ENCODE data around the gene STOM.

Gene STOM

DNA sequence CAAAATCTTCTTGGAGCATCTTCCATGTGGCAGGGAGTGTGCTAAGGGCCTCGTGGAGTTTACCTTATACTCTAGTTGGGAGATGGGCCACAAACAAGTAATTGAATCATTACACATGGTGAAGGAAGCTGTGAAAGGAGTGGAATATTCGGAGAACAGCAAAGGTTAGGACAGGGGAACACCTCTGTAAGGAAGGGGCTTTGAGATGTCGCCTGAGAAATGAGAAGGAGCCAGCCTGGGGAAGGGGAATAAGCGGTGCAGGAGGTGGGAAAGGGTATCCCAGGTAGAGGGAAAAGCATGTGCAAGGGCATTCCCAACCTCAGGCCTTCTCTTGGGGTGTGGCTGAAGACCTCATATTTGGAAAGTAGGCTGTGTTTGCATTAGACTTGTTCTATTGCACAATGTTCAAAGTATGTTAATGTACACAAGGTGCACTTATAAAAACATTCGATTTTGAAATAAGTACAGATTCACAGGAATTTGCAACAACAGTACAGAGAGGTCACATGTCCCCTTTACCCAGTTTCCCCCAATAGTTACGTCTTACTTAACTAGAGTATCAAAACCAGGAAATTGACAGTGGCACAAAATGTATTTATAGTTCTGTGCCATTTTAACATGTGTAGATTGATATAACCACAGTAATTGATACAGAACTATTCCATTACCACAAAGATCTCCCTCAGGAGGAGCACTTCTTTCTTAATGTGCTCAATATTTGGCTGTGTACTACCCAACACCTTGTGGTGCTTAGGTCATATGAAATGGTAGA lies 2.4 kb upstream of the STOM start:
- Histone ChIP-seq H3K4me2 (peak overlapping the region; percentile 58), H3K27ac (no peak overlapping the region), H3K9me3 (peaks cover 16% of the 10 kb centered on the region), H3K9ac (no peak overlapping the region), H3K36me3 (no peaks in the 10 kb centered on the region), H3K4me1 (peaks cover 26% of the 10 kb centered on the region), H4K20me1 (no peaks in the 10 kb centered on the region), H3K27me3 (peaks cover 36% of the 10 kb centered on the region), H3K4me3 (no peak overlapping the region)
- no peak for TF ChIP-seq Cebpa-rat (IDR thresholded peaks at IDR 0.05)

DNA sequence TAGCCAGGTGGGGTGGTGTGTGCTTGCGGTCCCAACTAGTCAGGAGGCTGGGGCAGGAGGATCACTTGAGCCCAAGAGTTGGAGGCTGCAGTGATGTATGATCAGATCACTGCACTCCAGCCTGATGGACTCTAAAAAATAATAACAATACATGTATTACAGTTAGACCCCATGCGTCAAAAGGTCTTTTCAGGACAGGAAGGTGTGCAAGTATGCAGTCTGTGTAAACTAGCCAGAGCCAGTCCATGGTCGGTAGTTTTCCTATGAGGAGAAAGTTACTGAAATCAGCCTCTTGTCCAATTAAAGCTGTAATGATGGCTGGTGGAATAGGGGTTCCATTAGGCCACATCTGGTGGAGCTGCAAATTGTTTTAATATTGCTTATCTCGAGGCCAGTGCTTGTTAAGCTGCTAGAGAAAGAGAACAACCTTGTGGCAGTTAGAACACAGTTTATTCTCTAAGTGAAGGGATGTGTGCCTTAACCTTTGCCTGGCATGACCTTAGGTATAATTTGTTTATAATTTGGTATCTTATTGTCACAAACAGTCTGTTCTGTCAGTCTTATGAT lies 1.5 kb upstream of the STOM start:
- H3K9me3 ChIP-seq = peaks cover 16% of the 10 kb centered on the region
- H3K9ac ChIP-seq = no peak overlapping the region
- peaks cover 26% of the 10 kb centered on the region for H3K4me1 ChIP-seq
- no peak for TF ChIP-seq Cebpa-rat (IDR thresholded peaks at IDR 0.05)
- H3K27me3 ChIP-seq = peaks cover 36% of the 10 kb centered on the region
- H3K36me3 ChIP-seq = no peaks in the 10 kb centered on the region
- H3K4me2 ChIP-seq = no peak overlapping the region
- H3K4me3 ChIP-seq = no peak overlapping the region
- no peak overlapping the region for H3K27ac ChIP-seq
- H4K20me1 ChIP-seq = no peaks in the 10 kb centered on the region

DNA sequence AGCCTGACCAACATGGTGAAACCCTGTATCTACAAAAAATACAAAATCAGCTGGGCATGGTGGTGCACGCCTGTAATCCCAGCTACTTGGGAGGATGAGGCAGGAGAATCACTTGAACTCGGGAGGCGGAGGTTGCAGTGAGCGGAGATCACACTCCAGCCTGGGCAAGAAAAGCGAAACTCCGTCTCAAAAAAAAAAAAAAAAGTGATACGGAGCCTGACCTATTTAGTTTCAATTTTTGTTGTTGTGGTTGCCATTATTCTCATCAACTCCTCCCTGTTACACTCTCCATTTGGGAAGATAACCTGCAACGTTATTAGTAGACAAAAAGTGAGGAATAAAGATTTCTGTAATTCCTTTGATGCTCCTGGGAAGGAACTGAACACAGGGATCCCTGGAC lies 1.3 kb downstream of the STOM start:
- no peak for TF ChIP-seq Cebpa-rat (IDR thresholded peaks at IDR 0.05)
- Histone ChIP-seq H3K9me3 (peaks cover 16% of the 10 kb centered on the region), H3K4me2 (peak overlapping the region; percentile 88), H4K20me1 (no peaks in the 10 kb centered on the region), H3K27me3 (peaks cover 36% of the 10 kb centered on the region), H3K4me1 (peaks cover 26% of the 10 kb centered on the region), H3K9ac (no peak overlapping the region), H3K36me3 (no peaks in the 10 kb centered on the region), H3K4me3 (no peak overlapping the region), H3K27ac (no peak overlapping the region)

DNA sequence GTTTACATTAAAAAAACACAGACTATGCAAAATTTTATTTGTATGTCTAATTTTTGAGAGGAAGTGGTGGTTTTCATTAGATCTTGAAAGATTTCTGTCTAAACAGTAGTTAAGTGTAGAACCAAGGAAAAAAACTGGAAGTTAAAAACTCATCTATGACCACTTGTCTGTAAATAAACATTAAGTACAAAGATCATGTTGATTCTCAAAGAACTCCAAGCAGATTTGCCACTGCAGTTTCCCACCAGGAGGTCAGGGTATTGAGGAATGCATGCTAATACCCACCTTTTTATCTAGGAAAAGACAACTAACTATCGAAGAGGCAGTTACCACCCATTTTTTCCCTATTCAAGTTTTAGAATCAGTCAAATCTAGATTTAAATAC lies 1.9 kb downstream of the STOM start:
- Histone ChIP-seq H3K27ac (no peak overlapping the region), H3K4me2 (no peak overlapping the region), H3K4me1 (peaks cover 24% of the 10 kb centered on the region), H3K27me3 (peaks cover 36% of the 10 kb centered on the region), H3K4me3 (no peak overlapping the region), H4K20me1 (no peaks in the 10 kb centered on the region), H3K36me3 (no peaks in the 10 kb centered on the region), H3K9ac (no peak overlapping the region), H3K9me3 (peaks cover 16% of the 10 kb centered on the region)
- TF ChIP-seq Cebpa-rat (IDR thresholded peaks at IDR 0.05) = no peak

DNA sequence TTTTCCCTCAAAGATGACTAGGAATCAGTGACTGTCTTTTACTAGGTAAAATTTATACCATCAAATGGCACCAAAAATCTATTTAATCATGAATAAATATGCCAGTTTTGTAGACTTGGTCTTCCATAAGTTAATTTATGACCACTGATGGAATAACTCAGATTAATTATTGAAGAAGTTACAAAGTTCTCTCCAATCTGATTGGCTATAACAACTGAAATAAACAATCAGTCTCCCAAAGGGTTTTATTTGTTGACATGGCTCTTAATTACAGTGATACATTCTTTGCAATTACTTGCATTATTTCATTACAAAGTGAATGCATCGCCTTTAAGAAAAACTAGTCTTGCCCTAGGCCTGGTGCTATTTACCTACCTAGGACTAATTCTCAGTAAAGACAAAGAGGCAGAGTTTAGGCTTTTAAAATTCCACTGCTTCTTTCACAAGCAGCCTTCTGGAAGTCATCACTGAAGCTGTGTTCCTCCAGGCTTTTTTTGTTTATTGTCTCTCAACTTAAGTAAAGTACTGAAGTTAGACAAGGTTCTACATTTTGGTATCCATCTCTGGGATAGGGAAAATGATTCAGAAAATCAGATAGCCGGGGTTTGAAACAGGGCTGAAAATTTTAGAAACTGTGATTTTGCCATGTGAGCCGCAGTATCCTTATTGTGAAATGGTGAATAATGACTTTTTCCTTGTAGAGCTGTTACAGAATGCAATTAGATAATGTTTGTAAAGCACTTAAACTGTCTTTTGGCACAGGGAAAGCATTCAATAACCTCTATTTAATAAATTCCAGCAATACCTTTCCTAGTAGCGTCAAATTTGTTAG lies 2.5 kb downstream of the STOM start:
- H3K9me3 ChIP-seq = peaks cover 16% of the 10 kb centered on the region
- H3K27me3 ChIP-seq = peaks cover 36% of the 10 kb centered on the region
- H3K27ac ChIP-seq = no peak overlapping the region
- no peak for TF ChIP-seq Cebpa-rat (IDR thresholded peaks at IDR 0.05)
- H3K4me2 ChIP-seq = no peak overlapping the region
- H3K4me1 ChIP-seq = peaks cover 18% of the 10 kb centered on the region
- H3K4me3 ChIP-seq = no peak overlapping the region
- no peaks in the 10 kb centered on the region for H4K20me1 ChIP-seq
- H3K36me3 ChIP-seq = no peaks in the 10 kb centered on the region
- H3K9ac ChIP-seq = no peak overlapping the region

DNA sequence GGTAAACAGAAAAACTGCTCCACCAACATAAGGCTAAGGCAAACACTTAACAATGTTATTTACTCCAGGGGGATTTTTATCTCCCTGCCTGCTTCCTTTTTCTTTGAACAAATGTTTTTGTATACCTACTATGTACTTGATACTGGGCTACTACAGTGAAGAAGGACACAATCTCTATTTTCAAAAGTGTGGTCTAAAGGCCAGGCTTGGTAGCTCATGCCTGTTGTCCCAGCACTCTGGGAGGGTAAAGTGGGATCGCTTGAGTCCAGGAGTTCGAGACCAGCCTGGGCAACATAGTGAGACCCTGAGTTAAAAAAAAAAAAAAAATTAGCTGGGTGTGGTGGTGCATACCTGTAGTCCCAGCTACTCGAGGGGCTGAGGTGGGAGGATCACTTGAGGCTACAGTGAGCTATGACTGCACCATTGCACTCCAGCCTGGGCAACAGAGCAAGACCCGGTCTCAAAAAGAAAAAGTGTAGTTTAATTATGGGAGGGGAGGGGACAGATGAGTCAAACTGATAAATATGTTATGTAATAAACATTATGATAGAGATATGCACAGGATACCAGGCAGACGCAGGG lies 3.3 kb downstream of the STOM start:
- Histone ChIP-seq H3K4me1 (peaks cover 12% of the 10 kb centered on the region), H3K4me2 (no peak overlapping the region)

DNA sequence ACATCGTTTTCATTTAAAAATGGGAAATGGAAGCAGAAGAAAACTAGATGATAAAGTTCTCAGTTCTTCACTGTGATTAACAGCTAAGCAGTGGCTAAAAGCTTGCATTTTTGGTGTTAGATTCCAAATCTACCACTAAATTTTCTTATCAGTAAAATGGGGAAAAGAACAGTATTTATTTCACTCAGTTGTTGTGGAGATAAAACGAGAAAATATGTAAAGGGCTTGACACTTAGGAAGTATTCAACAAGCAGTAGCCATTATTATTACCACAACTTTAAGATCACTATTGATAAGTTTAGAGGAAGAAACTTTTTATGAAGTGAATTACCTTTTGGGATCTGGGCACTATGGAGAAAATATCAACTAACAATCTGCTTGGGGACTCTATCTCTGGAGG lies 4.5 kb downstream of the STOM start:
- no peak for TF ChIP-seq Cebpa-rat (IDR thresholded peaks at IDR 0.05)
- Histone ChIP-seq H3K9me3 (peaks cover 13% of the 10 kb centered on the region), H3K27me3 (peaks cover 30% of the 10 kb centered on the region), H3K4me3 (no peak overlapping the region), H3K27ac (no peak overlapping the region), H3K36me3 (no peaks in the 10 kb centered on the region), H3K9ac (no peak overlapping the region), H3K4me1 (peaks cover 17% of the 10 kb centered on the region), H3K4me2 (no peak overlapping the region), H4K20me1 (no peaks in the 10 kb centered on the region)

More for the DNA sequence above, 3.3 kb downstream of the STOM start:
- Histone ChIP-seq H3K36me3 (no peaks in the 10 kb centered on the region), H3K9ac (no peak overlapping the region), H3K4me3 (no peak overlapping the region), H3K9me3 (peaks cover 16% of the 10 kb centered on the region), H3K27ac (no peak overlapping the region), H3K27me3 (peaks cover 36% of the 10 kb centered on the region), H4K20me1 (no peaks in the 10 kb centered on the region)
- no peak for TF ChIP-seq Cebpa-rat (IDR thresholded peaks at IDR 0.05)

DNA sequence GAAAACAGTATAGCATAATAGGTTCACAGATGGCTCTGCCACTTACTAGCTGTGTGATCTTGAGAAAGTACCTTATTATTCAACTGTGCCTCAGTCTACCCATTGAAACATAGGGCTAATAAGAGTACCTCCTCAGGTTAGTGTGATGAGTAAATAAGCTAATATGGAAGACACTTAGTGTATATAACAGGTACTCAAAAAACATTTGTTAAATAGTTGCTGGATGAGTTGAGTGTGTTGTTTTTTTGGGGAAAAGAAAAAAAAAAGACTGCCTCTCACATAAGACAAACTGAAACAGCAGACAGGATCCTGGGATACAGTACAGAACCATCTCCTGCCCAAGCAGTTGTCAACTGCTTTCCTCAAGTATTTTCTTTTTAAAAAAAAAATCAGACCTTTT lies 5.2 kb downstream of the STOM start:
- Histone ChIP-seq H3K9ac (no peak overlapping the region), H3K4me2 (no peak overlapping the region), H3K36me3 (no peaks in the 10 kb centered on the region), H3K4me1 (peaks cover 11% of the 10 kb centered on the region), H4K20me1 (no peaks in the 10 kb centered on the region), H3K27ac (no peak overlapping the region), H3K9me3 (peaks cover 6% of the 10 kb centered on the region; the same call in 1 of the 2 replicates), H3K4me3 (no peak overlapping the region), H3K27me3 (peaks cover 23% of the 10 kb centered on the region)
- TF ChIP-seq Cebpa-rat (IDR thresholded peaks at IDR 0.05) = no peak

DNA sequence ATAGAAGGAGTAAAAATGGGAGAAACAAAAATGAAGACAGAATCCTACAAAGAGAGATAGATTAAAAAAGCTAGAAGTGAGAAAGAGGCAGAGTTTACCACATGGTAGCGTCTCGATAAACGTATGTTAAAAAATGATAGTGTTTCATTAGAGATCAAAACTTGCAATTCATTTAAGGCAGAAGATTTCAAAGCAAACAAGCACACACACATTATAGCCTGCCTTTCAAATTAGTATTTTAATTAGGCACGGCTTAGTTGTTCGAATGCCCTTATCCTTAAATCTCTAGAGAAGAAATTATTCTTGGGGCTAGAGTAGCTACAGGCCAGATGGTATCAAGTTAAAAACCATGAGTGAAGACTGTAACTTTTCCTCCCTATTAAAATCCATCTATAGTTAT lies 6.0 kb downstream of the STOM start:
- Histone ChIP-seq H3K27me3 (peaks cover 15% of the 10 kb centered on the region), H3K27ac (no peak overlapping the region), H3K9me3 (no peaks in the 10 kb centered on the region), H3K4me3 (no peak overlapping the region), H3K4me2 (no peak overlapping the region), H3K36me3 (no peaks in the 10 kb centered on the region), H4K20me1 (no peaks in the 10 kb centered on the region), H3K4me1 (peaks cover 12% of the 10 kb centered on the region), H3K9ac (no peak overlapping the region)
- TF ChIP-seq Cebpa-rat (IDR thresholded peaks at IDR 0.05) = no peak

DNA sequence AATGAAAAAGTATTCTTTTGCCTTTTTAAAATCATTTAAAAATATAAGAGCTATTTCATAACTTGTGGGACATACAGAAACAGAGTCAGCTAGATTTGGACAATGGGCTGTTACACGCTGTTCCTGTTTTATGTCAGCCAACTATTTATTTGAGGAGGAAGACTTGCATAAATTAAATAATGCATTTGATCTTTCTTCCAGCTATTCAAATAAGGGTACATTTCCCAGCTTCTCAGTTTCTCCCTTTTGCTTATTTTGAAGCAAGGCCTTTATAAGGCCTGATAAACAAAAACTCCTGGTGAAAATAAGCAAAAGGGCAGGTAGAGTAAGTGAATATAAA lies 6.5 kb downstream of the STOM start:
- no peak for TF ChIP-seq Cebpa-rat (IDR thresholded peaks at IDR 0.05)
- Histone ChIP-seq H4K20me1 (no peaks in the 10 kb centered on the region), H3K9ac (no peak overlapping the region), H3K9me3 (no peaks in the 10 kb centered on the region), H3K27me3 (peaks cover 11% of the 10 kb centered on the region), H3K4me1 (peaks cover 17% of the 10 kb centered on the region), H3K36me3 (no peaks in the 10 kb centered on the region), H3K27ac (no peak overlapping the region), H3K4me3 (no peak overlapping the region), H3K4me2 (no peak overlapping the region)
